Right hindlimb (tissue), 1 donor: ENCODE results near the gene DRC7.
"Not testable (repeated sequence)": the region's sequence is repeated elsewhere in the genome, so short reads cannot be mapped to it uniquely, and the experiment has no call there.

Source experiments
- DNase-seq: peaks from one replicate; pipeline ENCODE4 v3.0.0-alpha.2; 2018

The DRC7 gene

GRCh38 chr16:57695680-57696069 lies 1.1 kb downstream of the DRC7 start:
- DNase-seq, result no peak

GRCh38 chr16:57696240-57696639 lies 1.6 kb downstream of the DRC7 start:
- DNase-seq, result no peak

- DNase-seq, result no peak
Measured at GRCh38 chr16:57697896-57698537, 3.4 kb downstream of the DRC7 start.

GRCh38 chr16:57698812-57699405 lies 4.3 kb downstream of the DRC7 start:
- DNase-seq, result no peak

- no peak for DNase-seq
Measured at GRCh38 chr16:57699481-57699880, 4.9 kb downstream of the DRC7 start.

- DNase-seq, result no peak
Measured at GRCh38 chr16:57699899-57700298, 5.3 kb downstream of the DRC7 start.

- no peak for DNase-seq
Measured at GRCh38 chr16:57700781-57701551, 6.4 kb downstream of the DRC7 start.

GRCh38 chr16:57701759-57702371 lies 7.3 kb downstream of the DRC7 start:
- DNase-seq, result no peak

GRCh38 chr16:57703416-57704010 lies 8.9 kb downstream of the DRC7 start:
- DNase-seq, result no peak

- no peak for DNase-seq
Measured at GRCh38 chr16:57704011-57704904, 9.7 kb downstream of the DRC7 start.

- DNase-seq, result no peak
Measured at GRCh38 chr16:57704905-57705852, 10.6 kb downstream of the DRC7 start.

- no peak for DNase-seq
Measured at GRCh38 chr16:57706717-57707116, 12.1 kb downstream of the DRC7 start.

- no peak for DNase-seq
Measured at GRCh38 chr16:57707331-57707730, 12.7 kb downstream of the DRC7 start.

GRCh38 chr16:57708168-57708567 lies 13.6 kb downstream of the DRC7 start:
- no peak for DNase-seq

GRCh38 chr16:57709663-57710062 lies 15.1 kb downstream of the DRC7 start:
- DNase-seq, result no peak

- DNase-seq, result no peak
Measured at GRCh38 chr16:57711346-57711745, 16.7 kb downstream of the DRC7 start.

- no peak for DNase-seq
Measured at GRCh38 chr16:57711993-57712392, 17.4 kb downstream of the DRC7 start.

- DNase-seq, result not testable (repeated sequence)
Measured at GRCh38 chr16:57712569-57712968, 18.0 kb downstream of the DRC7 start.

- DNase-seq, result no peak
Measured at GRCh38 chr16:57713596-57713995, 19.0 kb downstream of the DRC7 start.

- DNase-seq, result no peak
Measured at GRCh38 chr16:57714047-57714446, 19.4 kb downstream of the DRC7 start.

GRCh38 chr16:57720142-57720575 lies 25.6 kb downstream of the DRC7 start:
- DNase-seq, result no peak
